Suppressor macrophage treated with lipopolysaccharide for 4 hours (primary cell): ENCODE data around the gene P3H2.

Experiments
- DNase-seq: peaks from one replicate; pipeline ENCODE4 v3.0.0-alpha.2; 2020

The P3H2 gene

DNA sequence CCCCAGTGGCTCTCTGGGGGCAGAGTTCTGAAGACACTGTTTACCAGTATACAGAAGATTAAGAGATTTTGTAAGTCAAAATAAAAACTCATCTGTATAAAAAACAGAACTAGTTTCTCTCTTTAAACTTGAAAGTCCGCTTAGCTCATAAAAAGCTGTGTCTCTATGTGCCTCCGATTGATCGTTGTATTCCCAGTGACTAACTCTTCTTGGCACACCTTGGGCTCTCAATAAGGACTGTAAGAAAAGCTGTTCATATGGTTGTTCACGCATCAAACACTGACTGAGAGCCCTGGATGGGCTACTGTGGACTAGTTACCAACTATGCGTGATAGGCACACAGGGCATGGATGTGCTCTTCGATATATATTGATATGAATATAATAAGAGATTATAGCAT lies 107.9 kb downstream of the P3H2 start:
- DNase-seq: no peak

DNA sequence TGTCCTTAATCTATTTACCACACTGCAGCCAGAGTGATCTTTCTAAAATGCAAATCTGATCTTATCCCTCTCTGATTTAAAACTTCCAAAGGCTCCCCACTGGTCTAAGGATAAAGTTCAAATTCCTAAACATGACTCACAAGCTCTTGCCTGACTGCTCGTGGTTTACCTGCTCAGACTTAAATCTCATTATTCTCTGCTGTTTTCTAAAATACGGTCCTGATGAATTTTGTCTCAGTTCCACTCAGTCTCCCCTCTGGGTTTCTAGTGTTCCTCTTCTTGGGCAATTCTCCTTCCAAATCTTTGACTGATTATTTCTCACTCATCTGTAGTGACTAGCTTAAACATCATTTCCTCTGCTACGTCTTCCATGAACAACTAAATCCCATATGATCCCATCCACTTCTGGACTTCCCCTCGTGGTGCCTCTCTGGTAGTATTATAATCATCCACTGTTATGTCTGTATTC lies 108.3 kb downstream of the P3H2 start:
- no peak for DNase-seq

DNA sequence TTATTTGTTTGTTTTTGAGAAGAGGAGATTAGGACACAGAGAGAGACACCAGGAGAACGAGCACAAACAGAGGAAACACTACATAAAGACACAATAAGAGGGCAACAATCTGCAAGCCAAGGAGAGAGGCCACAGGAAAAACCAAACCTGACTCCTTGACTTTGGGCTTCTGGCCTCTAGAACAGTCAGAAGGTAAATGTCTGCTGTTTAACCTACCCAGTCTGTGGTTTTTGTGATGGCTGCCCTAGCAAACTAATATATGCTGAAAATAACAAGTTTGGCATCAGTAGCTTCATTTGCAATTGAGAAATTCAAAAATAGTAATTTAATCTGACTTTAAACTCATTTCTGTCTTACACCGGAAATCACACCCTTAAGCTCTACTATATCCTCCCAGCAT lies 110.2 kb downstream of the P3H2 start:
- DNase-seq: no peak

DNA sequence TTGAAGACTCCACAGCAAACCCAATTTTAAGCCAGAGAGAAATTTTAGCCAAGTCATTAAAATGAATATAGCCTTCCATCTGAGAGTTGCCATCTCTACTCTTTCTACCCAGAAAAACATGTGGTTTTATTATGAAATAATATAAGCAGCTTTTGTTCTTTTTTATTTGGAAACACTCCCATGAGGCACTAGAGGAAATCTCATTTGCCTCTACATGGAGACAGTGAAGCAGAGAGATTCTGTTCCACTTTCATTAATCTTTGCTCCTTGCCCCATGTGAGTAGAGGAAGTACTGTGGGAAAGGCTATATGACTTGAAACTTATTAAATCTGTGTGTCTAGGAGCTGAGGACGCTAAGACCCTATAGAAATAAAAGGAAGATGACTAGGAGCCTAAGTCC lies 111.1 kb downstream of the P3H2 start:
- DNase-seq: no peak

DNA sequence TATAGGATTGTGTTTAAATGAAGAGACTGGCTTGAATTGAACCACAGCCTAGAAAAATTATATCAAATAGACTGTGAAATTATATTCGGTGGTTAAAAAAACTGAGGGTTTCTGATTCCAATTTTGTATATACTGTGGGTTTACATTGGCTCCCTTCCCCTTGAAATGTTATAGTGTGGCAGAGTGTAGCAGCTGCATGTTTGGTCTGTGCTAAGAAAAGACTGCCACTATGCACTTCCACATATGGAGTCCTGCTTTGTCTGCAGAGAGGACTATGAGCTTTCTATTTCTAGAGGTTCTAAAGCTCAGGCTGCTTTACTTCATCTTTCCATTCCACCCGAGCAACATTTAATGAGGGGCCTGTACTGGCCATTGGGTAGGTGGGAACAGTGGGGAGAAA lies 112.3 kb downstream of the P3H2 start:
- no peak for DNase-seq

DNA sequence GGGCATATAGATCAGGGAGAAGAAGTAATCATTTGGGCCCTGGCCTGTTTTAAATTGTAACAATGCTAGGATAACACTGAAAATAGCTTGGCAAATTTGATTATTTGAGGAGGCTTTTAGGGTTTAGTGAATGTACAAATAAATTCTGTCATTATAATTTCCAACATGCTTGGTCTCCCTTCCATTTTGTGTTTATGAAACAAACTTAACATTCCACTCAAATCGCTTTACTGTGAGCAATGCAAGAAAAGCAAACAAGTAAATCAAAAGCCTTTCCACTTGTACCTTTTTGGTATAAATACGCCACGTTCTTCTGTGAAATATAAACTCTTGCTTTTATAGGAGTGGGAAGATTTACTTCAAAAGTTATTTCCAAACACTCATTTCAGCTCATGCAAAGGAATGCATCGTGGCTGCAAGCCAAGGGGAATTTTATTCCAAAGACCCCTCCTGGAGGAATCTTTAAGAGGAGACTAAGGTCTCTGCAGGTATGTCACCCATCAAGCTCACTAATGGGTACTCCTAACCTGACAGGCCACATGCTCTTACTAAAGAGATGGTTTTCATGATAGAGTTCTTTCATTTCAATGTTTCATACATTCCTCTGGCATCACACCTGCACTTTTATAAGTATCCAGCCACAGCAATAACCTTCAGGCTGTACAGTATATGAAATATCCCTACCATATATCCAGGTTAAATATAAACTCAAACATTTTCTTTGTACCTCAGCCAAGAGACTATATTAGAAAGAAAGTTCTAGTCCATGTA lies 115.2 kb downstream of the P3H2 start:
- no peak for DNase-seq

DNA sequence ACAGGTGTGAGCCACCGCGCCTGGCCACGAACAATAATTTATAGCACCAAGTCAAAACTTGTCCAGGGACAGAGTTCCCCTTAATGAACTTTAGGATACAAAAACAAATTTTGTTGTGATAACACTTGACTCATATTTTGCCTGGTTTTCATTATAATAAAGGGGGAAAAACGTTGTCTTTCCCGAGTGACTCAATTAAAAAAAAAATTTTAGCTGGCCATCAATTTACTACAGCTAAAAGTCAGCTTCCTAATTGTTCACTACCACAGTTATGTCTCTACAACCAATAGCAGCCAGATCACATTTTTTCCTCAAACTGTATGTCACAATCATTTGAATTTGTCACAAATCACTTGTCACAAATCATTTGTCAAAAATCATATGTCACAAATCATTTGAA lies 116.0 kb downstream of the P3H2 start:
- DNase-seq: no peak

DNA sequence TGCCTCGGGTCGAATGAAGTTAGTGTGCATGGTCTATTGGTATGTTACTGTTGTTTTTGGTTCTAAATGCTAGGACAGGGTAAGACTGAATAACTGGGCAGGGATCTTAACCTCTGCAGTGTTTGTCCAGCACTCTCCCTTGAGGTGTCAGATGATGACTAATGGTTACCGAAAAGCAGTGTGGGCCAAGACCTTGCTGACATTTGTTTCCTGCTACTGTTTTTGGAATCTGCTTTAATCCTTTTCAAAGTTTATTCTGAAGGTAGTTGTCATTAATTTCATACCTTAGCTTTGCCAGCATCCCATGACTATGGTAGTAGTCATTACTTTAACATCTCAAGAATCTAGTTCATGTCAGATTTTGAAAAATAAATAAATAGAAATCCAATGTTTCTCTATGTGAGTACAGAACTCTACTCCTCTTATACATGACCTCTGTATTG lies 117.0 kb downstream of the P3H2 start:
- DNase-seq: no peak

DNA sequence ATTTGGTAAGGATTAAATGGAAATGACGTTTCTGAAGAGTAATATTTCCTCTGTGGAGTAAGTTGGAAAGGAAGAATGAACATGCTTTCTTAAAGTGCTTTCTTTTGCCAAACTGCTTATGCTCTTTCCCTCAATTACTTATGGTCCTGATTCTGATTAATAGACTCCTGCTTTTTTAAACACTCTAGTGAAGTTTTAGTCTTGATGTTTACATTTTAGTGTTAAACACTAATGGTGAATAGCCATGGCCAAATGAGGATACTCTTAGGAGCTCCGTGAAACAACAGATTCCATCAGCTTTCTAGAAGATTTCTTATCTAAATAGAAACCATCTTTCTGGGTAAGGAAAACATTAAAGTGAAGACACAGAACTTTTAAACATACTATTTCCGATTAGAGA lies 117.6 kb downstream of the P3H2 start:
- no peak for DNase-seq

DNA sequence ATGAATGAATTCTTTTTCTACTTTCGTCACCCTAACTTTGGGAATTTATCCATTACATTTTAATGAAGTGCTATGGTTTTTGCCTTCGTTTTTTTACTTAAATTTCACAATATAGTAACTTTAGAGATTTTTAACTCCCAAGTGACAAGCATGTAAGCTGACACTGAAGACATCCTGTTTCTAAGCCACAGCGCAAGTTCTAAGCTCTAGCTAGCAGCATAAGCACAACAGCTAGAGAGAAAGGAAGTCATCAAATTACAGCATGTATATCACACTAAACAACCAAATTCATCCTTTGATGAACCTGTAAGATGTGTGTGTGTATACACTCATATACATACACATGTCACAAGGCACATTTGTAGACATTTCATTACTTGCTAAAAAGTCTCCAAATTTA lies 119.3 kb downstream of the P3H2 start:
- DNase-seq: no peak

DNA sequence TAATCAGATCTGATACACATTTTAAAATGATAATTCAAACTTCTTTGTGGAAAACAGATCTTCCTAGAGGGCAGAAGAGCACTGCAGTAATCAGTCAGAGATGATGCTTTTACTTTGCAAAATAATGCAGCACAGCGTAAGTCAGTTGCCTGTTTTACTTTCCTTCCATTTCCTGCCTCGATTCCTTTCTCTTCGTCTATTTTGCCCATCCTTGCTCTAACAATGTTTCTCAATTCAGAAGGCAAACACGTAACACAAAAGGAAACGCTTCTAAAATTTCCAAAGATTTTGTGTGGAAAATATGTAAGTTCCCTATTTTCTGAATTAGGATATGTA lies 119.9 kb downstream of the P3H2 start:
- no peak for DNase-seq

DNA sequence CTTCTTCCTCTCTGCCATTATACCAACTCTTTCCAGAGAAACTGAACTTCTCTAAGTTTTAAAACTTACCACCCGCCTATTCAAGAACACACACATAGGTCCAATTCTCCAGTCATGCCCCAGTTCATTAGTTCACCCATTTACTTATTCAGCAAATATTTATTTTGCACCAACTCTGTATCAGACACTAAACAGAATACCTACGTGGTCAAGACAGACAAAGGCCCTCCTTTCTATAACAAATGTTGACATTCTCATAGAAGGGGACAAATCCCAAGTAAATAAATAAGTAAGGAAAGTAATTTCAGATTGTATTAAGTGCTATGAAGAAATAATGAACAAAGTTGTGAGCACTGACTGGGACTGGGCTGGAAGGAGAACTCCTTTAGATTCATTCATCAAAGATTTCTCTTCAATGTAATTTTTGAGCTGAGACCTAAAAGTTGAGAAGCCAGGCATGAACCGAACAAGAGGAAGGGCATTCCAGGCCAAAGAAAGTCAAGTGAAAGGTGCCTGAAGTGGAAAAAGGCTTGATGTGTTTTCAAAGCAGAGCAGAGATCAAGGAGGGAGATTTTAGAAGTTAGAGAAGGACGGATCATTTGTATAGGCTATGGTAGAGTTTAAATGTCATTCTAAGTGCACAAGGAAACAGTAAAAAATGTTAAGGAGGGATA lies 120.4 kb downstream of the P3H2 start:
- no peak for DNase-seq

DNA sequence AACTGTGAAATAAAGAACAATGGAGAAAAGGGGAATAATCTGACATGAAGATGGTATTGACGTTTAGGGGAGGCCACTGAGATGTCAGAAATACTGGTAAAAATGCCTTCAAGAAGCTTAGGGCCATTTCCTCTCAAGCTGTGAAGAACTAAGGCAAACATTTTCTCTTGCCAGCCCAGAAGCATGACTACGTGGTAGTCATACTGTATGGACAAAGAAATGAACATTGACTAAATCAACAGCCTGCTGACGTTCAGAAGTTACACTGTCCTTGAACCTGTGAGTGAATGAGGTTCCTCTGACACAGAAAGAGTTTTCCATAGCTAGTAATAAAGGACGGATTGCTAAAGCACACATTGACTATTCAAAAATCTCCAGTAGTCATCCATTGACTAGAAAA lies 121.0 kb downstream of the P3H2 start:
- no peak for DNase-seq

DNA sequence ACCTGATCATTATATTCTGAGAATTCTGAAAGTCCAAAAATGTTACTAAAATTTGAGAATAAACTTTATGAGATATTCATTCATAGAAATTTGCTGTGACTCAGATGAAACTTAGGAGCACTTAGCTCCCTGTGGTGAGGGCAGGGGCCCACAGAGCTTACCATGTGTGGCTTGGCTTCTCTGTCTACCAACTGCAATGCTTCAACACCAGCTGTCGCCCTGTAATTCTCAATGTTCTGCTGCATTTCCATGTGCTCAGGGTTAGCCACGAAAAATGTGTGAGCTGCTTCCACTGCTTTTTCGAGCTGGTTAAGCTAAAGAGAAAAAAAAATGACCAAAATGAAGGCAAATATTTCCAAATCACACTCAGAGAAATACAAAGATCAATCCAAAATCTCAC lies 125.6 kb downstream of the P3H2 start:
- DNase-seq: no peak

DNA sequence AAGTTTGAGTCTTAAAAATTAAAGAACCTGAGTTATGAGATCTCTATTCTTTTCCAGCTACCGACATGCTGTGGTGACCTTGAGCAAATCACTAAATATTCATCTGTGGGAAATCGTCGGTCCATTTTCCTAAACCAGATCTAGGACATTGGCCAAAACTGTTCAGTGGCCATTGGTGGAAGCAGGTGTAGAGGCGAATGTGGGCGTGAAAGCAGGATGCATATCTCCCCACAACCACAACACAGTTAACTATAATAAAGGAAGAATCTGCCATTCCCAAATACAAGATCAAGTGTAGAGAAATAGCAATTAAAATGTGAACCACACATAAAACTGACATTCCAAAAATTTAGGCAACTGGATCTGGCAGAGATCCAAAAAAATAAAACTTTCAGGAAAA lies 129.9 kb downstream of the P3H2 start:
- DNase-seq: no peak

DNA sequence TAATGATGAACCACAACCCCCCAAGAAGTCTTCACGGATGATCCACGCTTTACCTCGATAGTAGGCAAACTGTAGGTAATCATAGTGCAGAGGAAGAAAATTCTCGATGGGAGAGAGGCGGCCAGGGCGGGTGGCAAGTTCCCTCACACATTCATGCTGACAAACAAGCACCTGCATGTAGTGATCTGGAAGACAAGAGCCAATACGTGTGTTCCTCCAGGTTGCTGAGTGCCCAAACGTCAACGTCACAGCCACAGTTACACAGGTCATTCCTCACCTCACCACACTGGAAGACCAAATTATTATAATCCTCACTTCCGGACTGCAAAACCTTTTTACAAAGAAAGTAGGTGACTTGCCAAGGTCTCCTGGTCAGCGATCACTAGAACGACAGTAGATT lies 131.8 kb downstream of the P3H2 start:
- no peak for DNase-seq

DNA sequence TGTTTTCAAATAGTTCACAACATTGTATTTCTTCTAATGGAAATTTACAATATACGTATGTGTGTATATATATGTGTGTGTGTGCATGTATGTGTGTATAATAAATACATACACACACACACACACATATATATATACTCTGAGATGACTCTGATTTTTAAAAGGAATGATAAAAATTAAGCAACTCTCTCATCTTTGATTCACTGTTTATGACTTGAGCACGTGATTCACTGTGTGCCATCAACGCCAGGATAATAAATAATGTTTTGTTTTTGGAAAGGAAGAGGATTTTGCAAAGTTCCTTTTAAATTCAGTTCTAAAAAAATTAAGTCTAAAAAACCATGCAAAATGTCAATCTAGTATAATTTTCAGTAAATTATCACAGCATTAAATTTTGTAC lies 132.4 kb downstream of the P3H2 start:
- DNase-seq: no peak

DNA sequence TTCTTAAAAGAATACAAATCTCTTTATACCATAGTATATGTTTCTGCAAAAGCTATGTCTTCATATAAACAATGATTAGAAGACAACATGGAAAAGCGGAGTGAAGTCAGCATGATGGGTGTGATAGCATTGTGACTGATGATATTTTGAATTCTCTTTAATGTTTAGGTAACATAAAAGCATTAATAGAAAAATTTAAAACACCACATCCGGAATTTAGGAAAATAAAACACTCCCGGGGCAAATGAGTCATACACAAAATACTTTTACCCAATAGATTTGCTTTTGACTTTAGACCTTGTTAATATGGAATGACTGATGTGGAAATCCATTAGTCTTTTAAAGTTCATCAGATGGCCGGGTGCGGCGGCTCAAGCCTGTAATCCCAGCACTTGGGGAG lies 134.7 kb downstream of the P3H2 start:
- DNase-seq: no peak

DNA sequence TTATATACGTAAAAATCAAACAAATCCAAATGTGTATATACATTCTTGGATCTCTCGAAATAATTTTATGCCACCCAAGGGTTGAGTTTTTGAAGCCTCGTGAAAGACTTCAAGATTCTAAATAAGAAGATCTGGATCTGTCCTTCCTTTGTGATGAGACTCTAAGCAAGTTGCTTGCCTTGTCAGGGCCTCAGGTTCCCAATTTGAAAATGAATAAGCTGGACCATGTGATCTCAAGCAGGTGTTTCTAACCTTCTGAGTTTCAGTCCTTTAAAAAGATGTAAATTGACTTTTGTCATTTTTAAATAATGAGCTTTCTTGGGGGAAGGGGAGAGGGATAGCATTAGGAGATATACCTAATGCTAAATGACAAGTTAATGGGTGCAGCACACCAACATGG lies 137.1 kb downstream of the P3H2 start:
- DNase-seq: no peak

DNA sequence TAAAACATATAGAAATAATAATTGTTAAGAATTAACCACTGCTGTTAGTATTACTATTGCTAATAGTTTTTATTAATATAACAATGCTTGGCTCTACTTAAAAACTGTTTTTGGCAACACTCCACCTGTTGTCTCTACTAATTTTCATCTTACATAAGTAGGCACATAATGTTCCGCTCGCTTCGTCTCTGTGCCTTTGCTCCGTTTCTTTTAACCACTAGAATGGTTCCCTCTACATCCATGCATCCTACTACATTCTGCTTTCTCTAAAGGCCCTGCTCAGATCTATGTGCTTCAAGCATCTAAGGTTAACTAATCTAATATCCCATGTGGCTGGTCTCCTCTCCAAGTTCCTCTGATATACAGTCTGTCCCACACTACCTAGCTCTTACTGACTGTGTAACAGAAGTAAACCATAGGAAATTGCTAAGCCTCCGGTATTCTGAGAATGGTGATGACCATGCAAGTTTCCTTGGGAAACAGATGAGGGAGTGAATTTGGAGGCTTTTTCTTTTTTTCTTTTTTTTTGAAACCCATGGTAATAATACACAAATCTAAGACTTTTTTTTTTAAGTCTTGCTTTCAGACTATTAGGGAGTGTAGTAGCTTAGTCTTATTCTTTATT lies 138.3 kb downstream of the P3H2 start:
- DNase-seq: no peak

DNA sequence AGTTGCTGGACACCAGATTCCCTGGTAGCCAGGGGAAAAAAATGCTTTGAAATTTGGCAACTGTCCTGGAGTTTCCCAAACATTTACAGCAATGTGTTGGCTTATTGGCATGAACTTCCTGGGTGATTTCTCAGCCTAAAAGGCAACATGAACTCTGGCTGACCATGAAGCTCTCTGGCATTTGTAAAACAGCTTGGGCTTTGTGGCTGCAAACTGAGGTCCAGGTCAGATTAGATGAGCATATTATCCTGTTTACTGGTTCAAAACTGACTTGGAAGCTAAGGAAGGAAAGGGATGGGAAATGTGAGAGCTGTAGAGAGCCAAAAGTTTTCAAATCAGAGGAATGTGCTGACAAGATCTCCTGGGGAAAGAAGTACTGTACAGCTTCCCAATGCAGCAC lies 139.0 kb downstream of the P3H2 start:
- no peak for DNase-seq

DNA sequence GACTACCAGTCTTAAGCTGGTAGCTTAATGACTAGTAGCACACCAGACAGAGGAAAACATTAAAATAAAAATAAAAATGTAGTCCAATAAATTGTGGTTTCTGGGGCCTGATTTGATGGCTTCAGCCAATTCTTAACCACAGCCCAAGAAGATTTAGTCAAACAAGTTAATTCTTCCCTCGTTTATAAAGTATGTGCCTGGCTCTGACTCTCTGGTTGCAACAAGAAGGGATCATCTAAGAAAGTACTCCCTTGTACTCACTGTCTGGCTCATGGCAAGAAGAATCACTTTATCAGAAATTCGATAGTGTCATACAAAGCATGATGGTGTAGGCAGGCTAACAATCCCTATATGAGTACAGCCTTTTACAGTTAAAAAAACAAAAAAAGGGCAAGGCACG lies 141.9 kb downstream of the P3H2 start:
- no peak for DNase-seq

DNA sequence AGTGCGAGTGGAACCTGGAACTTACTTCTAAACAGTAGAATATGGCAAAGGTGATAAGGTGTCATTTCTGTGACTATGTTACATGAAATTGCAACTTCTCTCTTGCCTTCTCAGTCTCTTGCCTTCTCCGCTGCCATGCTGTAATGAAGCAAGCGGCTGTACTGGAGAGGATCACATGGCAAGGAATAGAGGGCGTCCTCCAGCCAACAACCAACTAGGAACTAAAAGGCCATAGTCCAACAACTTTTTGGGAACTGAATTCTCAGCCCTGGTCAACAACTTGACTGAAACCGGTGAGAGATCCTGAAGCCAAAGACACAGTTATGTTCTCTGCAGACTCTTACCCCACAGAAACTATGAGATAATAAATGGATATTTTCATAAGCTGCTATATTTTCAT lies 143.5 kb downstream of the P3H2 start:
- no peak for DNase-seq

DNA sequence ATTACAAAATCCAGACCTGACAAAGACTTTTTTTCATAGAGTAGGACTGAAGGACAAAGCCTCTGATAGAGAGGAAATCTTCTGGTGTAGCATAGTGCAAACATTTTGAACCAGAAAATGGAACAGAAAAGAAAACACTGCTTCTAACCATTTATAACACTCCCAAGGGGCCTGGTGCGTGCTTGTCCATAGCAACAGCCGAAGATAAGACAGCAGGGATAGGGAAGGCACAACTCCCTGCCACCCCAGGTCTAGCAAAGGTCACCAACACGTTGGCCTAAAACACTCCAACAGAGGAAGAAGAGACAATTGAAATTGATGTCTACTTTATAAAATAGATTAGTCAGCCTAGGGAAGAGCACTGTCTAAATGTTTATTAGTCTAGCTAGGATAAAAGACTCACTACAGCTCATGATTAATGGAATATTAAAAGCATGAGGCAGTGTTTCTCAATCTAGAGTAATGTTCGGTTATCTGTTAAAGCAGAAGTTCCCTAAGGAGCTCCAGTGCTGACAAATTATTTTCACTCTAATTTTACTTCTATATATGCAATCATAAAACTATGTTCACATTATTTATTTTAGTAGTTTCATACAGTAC lies 145.2 kb downstream of the P3H2 start:
- DNase-seq: no peak
